ENCODE results near the gene SNURF.
"Not testable (repeated sequence)": the region's sequence is repeated elsewhere in the genome, so short reads cannot be mapped to it uniquely, and the experiment has no call there.

SNURF gene

GRCh38 chr15:24971052-24971451 lies 16.3 kb downstream of the SNURF start:
- DNase-seq (ENCODE audit: low spot score) = no peak

- no peak for DNase-seq (ENCODE audit: low spot score)
Observed at GRCh38 chr15:24971772-24972171, 17.0 kb downstream of the SNURF start.

- not testable (repeated sequence) for DNase-seq (ENCODE audit: low spot score)
Observed at GRCh38 chr15:24972707-24973106, 17.9 kb downstream of the SNURF start.

GRCh38 chr15:24976932-24977331 lies 22.1 kb downstream of the SNURF start:
- no peak for DNase-seq (ENCODE audit: low spot score)

DNA sequence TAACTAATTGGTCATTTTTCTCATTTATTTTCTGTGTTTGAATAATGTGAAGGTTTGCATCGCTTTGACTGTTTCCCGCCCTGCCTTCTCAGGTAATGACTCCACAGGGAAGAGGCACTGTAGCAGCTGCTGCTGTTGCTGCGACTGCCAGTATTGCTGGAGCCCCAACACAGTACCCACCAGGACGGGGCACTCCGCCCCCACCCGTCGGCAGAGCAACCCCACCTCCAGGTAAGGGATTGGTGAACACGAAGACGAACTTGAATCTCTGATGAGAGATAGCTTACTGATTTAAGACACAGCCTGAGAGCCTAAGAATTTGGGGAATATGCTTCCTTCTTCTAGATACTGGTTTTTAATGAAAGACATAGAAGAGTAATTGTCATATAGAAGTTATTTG lies 22.9 kb downstream of the SNURF start:
- DNase-seq (ENCODE audit: low spot score) = no peak

GRCh38 chr15:24985224-24985623 lies 30.4 kb downstream of the SNURF start:
- DNase-seq (ENCODE audit: low spot score) = no peak

GRCh38 chr15:24986653-24987052 lies 31.9 kb downstream of the SNURF start:
- no peak for DNase-seq (ENCODE audit: low spot score)
